Immature natural killer cell (primary cell): ENCODE data around the gene ALDH3B1. TPM values are rescaled to one million over a fixed set of nuclear protein-coding genes. Genes with fewer than 3 reads are reported as not detected.
A peak's percentile ranks its signal among the peaks of the same experiment; 100 is the strongest.
"Not testable (repeated sequence)": the region's sequence is repeated elsewhere in the genome, so short reads cannot be mapped to it uniquely, and the experiment has no call there.

ENCODE experiments used
- DNase-seq, 3 donors: peaks; one replicate each; pipeline ENCODE4 v3.0.0; 2022; ENCODE audit warnings: mixed read lengths in 1 of 3
- H3K27ac Mint-ChIP-seq, 6 donors: one replicate each; pipeline ENCODE4 v1.8.0; 2020; ENCODE audit warnings: mixed read lengths in 6 of 6, mild to moderate bottlenecking in 5 of 6, inconsistent platforms in 4 of 6, moderate library complexity in 3 of 6
- H3K27me3 Mint-ChIP-seq, 3 donors: one replicate each; pipeline ENCODE4 v1.8.0; 2020 to 2021; ENCODE audit warnings: low read depth in 3 of 3, mild to moderate bottlenecking in 3 of 3, mixed read lengths in 3 of 3, moderate library complexity in 3 of 3, inconsistent platforms in 1 of 3
- H3K36me3 Mint-ChIP-seq, 3 donors: one replicate each; pipeline ENCODE4 v1.8.0; 2020; ENCODE audit warnings: mixed read lengths in 3 of 3, inconsistent platforms in 2 of 3, mild to moderate bottlenecking in 2 of 3
- H3K4me1 Mint-ChIP-seq, 2 donors: one replicate each; pipeline ENCODE4 v1.8.0; 2020; ENCODE audit warnings: inconsistent platforms in 2 of 2, mild to moderate bottlenecking in 2 of 2, mixed read lengths in 2 of 2, moderate library complexity in 1 of 2
- H3K4me3 Mint-ChIP-seq, 5 donors: one replicate each; pipeline ENCODE4 v1.8.0; 2020; ENCODE audit warnings: mild to moderate bottlenecking in 5 of 5, mixed read lengths in 5 of 5, inconsistent platforms in 3 of 5, moderate library complexity in 3 of 5
- H3K9me3 Mint-ChIP-seq, 6 donors: one replicate each; pipeline ENCODE4 v1.8.0; 2020; ENCODE audit warnings: mild to moderate bottlenecking in 6 of 6, mixed read lengths in 6 of 6, inconsistent platforms in 4 of 6, moderate library complexity in 3 of 6
- polyA plus RNA-seq, 3 donors: library from polyadenylated mRNA; unstranded; fragments of 300-500 nt; fragmentation: Illumina TruSeq; gene quantifications; one replicate each; pipeline ENCODE4 v1.2.3, GENCODE V29; 2021

ALDH3B1 gene
- polyA plus RNA-seq, 3 donors from 2014 or later = 3.4 to 3.8 TPM; not detected in 1

- DNase-seq, H3K27ac Mint-ChIP-seq, H3K9me3 Mint-ChIP-seq, H3K27me3 Mint-ChIP-seq, H3K4me3 Mint-ChIP-seq, H3K36me3 Mint-ChIP-seq, H3K4me1 Mint-ChIP-seq: not testable (repeated sequence)
These were observed 18.6 kb upstream of the ALDH3B1 start for GRCh38 chr11:67991347-67992121.

GRCh38 chr11:67993821-67994220 is 16.3 kb upstream of the ALDH3B1 start:
- DNase-seq = peak in 2 of 3 donors; percentile 17 to 29
- H3K4me1 Mint-ChIP-seq = peaks cover 24 to 27% of the 10 kb centered on the region in 2 donors
- H3K4me3 Mint-ChIP-seq, H3K27ac Mint-ChIP-seq, H3K9me3 Mint-ChIP-seq, H3K27me3 Mint-ChIP-seq, H3K36me3 Mint-ChIP-seq: not testable (repeated sequence)

GRCh38 chr11:67994387-67994786 is 15.7 kb upstream of the ALDH3B1 start:
- H3K27ac Mint-ChIP-seq, H3K4me3 Mint-ChIP-seq, H3K27me3 Mint-ChIP-seq, DNase-seq, H3K9me3 Mint-ChIP-seq, H3K36me3 Mint-ChIP-seq: not testable (repeated sequence)
- peaks cover 25 to 27% of the 10 kb centered on the region in 2 donors for H3K4me1 Mint-ChIP-seq

GRCh38 chr11:67995129-67995528 is 15.0 kb upstream of the ALDH3B1 start:
- H3K27me3 Mint-ChIP-seq, H3K4me3 Mint-ChIP-seq, H3K27ac Mint-ChIP-seq, H3K36me3 Mint-ChIP-seq, H3K9me3 Mint-ChIP-seq, DNase-seq: not testable (repeated sequence)
- peaks cover 25 to 31% of the 10 kb centered on the region in 2 donors for H3K4me1 Mint-ChIP-seq

GRCh38 chr11:67995579-67995978 is 14.5 kb upstream of the ALDH3B1 start:
- not testable (repeated sequence) for H3K27ac Mint-ChIP-seq, H3K9me3 Mint-ChIP-seq, DNase-seq, H3K27me3 Mint-ChIP-seq, H3K36me3 Mint-ChIP-seq, H3K4me3 Mint-ChIP-seq
- peaks cover 25 to 33% of the 10 kb centered on the region in 2 donors for H3K4me1 Mint-ChIP-seq

- Mint-ChIP-seq H3K27ac (no peak overlapping the region), H3K27me3 (no peaks in the 10 kb centered on the region), H3K4me3 (no peak overlapping the region), H3K36me3 (peaks cover 0 to 7% (median 4%) of the 10 kb centered on the region in 3 donors), H3K4me1 (peaks cover 25 to 33% of the 10 kb centered on the region in 2 donors), H3K9me3 (no peaks in the 10 kb centered on the region)
- DNase-seq = no peak
These were observed 14.1 kb upstream of the ALDH3B1 start for GRCh38 chr11:67996051-67996450.

GRCh38 chr11:67996622-67997474 is 13.3 kb upstream of the ALDH3B1 start:
- no peaks in the 10 kb centered on the region for H3K27me3 Mint-ChIP-seq
- peak overlapping the region in 4 of 5 donors; percentile 30 to 49 (median 38) for H3K4me3 Mint-ChIP-seq
- DNase-seq = peak in 1 of 3 donors; percentile 57
- H3K36me3 Mint-ChIP-seq = peaks cover 0 to 7% (median 4%) of the 10 kb centered on the region in 3 donors
- no peaks in the 10 kb centered on the region for H3K9me3 Mint-ChIP-seq
- H3K27ac Mint-ChIP-seq = peak overlapping the region in 5 of 6 donors; percentile 31 to 88 (median 51)
- peaks cover 25 to 34% of the 10 kb centered on the region in 2 donors for H3K4me1 Mint-ChIP-seq

GRCh38 chr11:67997475-67997921 is 12.6 kb upstream of the ALDH3B1 start:
- H3K27ac Mint-ChIP-seq = peak overlapping the region in 4 of 6 donors; percentile 34 to 88 (median 57)
- H3K9me3 Mint-ChIP-seq = no peaks in the 10 kb centered on the region
- H3K4me3 Mint-ChIP-seq = peak overlapping the region; percentile 30 to 53 (median 45)
- DNase-seq = peak in 1 of 3 donors; percentile 45
- no peaks in the 10 kb centered on the region for H3K27me3 Mint-ChIP-seq
- H3K4me1 Mint-ChIP-seq = peaks cover 30 to 41% of the 10 kb centered on the region in 2 donors
- H3K36me3 Mint-ChIP-seq = peaks cover 0 to 7% (median 4%) of the 10 kb centered on the region in 3 donors

- peak in 2 of 3 donors; percentile 22 to 36 for DNase-seq
- Mint-ChIP-seq H3K27me3 (no peaks in the 10 kb centered on the region), H3K4me1 (peaks cover 36 to 46% of the 10 kb centered on the region in 2 donors), H3K27ac (peak overlapping the region in 5 of 6 donors; percentile 69 to 85 (median 82)), H3K4me3 (peak overlapping the region; percentile 54 to 68 (median 61)), H3K9me3 (no peaks in the 10 kb centered on the region), H3K36me3 (peaks cover 0 to 7% (median 4%) of the 10 kb centered on the region in 3 donors)
These were observed 11.7 kb upstream of the ALDH3B1 start for GRCh38 chr11:67998150-67999045.

- Mint-ChIP-seq H3K4me1 (peaks cover 35 to 46% of the 10 kb centered on the region in 2 donors), H3K27ac (peak overlapping the region in 1 of 6 donors; percentile 80), H3K36me3 (peaks cover 0 to 7% (median 4%) of the 10 kb centered on the region in 3 donors), H3K4me3 (no peak overlapping the region), H3K9me3 (no peaks in the 10 kb centered on the region), H3K27me3 (no peaks in the 10 kb centered on the region)
- no peak for DNase-seq
These were observed 10.9 kb upstream of the ALDH3B1 start for GRCh38 chr11:67999201-67999629.

GRCh38 chr11:67999704-68000103 is 10.4 kb upstream of the ALDH3B1 start:
- no peak overlapping the region for H3K4me3 Mint-ChIP-seq
- no peak overlapping the region for H3K27ac Mint-ChIP-seq
- peaks cover 0 to under 1% (median 0%) of the 10 kb centered on the region in 3 donors for H3K27me3 Mint-ChIP-seq
- H3K36me3 Mint-ChIP-seq = peaks cover 0 to 7% (median 4%) of the 10 kb centered on the region in 3 donors
- H3K9me3 Mint-ChIP-seq = no peaks in the 10 kb centered on the region
- DNase-seq = no peak
- H3K4me1 Mint-ChIP-seq = peaks cover 40 to 49% of the 10 kb centered on the region in 2 donors

GRCh38 chr11:68002575-68002937 is 7.6 kb upstream of the ALDH3B1 start:
- Mint-ChIP-seq H3K27me3 (peaks cover 0 to 2% (median 0%) of the 10 kb centered on the region in 3 donors), H3K36me3 (peaks cover 0 to 4% (median 0%) of the 10 kb centered on the region in 3 donors), H3K4me1 (peaks cover 36 to 43% of the 10 kb centered on the region in 2 donors), H3K27ac (peak overlapping the region; percentile 37 to 88 (median 77)), H3K4me3 (peak overlapping the region; percentile 79 to 87 (median 84)), H3K9me3 (no peaks in the 10 kb centered on the region)
- no peak for DNase-seq
